Liver (tissue), 9 donors: ENCODE data around the gene GRIK2. TPM values are rescaled to one million over a fixed set of nuclear protein-coding genes. Genes with fewer than 3 reads are reported as not detected.

Experiments used
- DNase-seq: peaks from one replicate; pipeline ENCODE4 v3.0.0-alpha.2; 2017; ENCODE audit warnings: low spot score
- H3K27ac ChIP-seq, 2 donors: one replicate each; pipeline ENCODE4 v1.7.0; 2013; ENCODE audit warnings: inconsistent platforms in 2 of 2, low read length in 2 of 2, control low read depth in 1 of 2, low read depth in 1 of 2, mild to moderate bottlenecking in 1 of 2
- H3K27me3 ChIP-seq, 4 donors: one replicate each; pipeline versions ENCODE4 v1.6.1 to v1.7.0; 2013; ENCODE audit warnings: low read length in 3 of 4, inconsistent platforms in 1 of 4, mild to moderate bottlenecking in 1 of 4, moderate library complexity in 1 of 4; ENCODE audit not compliant: control insufficient read depth in 4 of 4, insufficient read depth in 4 of 4
- H3K36me3 ChIP-seq, 4 donors: one replicate each; pipeline versions ENCODE4 v1.6.1 to v1.7.0; 2013; ENCODE audit warnings: low read length in 3 of 4, mild to moderate bottlenecking in 3 of 4, low read depth in 1 of 4, moderate library complexity in 1 of 4; ENCODE audit not compliant: control insufficient read depth in 4 of 4, insufficient read depth in 3 of 4
- H3K4me1 ChIP-seq, 4 donors: one replicate each; pipeline versions ENCODE4 v1.6.1 to v1.7.0; 2013; ENCODE audit warnings: low read length in 3 of 4, mild to moderate bottlenecking in 3 of 4, moderate library complexity in 1 of 4; ENCODE audit not compliant: control insufficient read depth in 4 of 4, insufficient read depth in 4 of 4
- H3K4me3 ChIP-seq, 3 donors: one replicate each; pipeline versions ENCODE4 v1.6.1 to v1.7.0; 2013; ENCODE audit warnings: low read length in 3 of 3, control low read depth in 1 of 3, low read depth in 1 of 3, mild to moderate bottlenecking in 1 of 3
- H3K9ac ChIP-seq, 2 donors: one replicate each; pipeline ENCODE4 v1.7.0; 2013; ENCODE audit warnings: low read length in 2 of 2, mild to moderate bottlenecking in 2 of 2, moderate library complexity in 2 of 2, control low read depth in 1 of 2, low read depth in 1 of 2
- H3K9me3 ChIP-seq, 4 donors: one replicate each; pipeline versions ENCODE4 v1.6.1 to v1.7.0; 2013; ENCODE audit warnings: low read length in 3 of 4; ENCODE audit not compliant: control insufficient read depth in 4 of 4
- CTCF ChIP-seq: fragments of 150-350 bp; IDR thresholded peaks from 2 replicates; pipeline ENCODE4 v1.5.1; 2017; ENCODE audit warnings: improper control_type of control experiment, low read depth, low read length; ENCODE audit not compliant: missing input control
- EGR1 ChIP-seq, 2 donors: IDR thresholded peaks; 2 replicates each; pipeline ENCODE4 v1.6.1; 2016 to 2018; ENCODE audit warnings: antibody characterized with exemption in 2 of 2, low read depth in 2 of 2
- FOXA1 ChIP-seq: IDR thresholded peaks from 2 replicates; pipeline ENCODE4 v1.6.1; 2016; ENCODE audit warnings: antibody characterized with exemption
- FOXA2 ChIP-seq: IDR thresholded peaks from 2 replicates; pipeline ENCODE4 v1.6.1; 2016; ENCODE audit warnings: antibody characterized with exemption
- GABPA ChIP-seq, 2 donors: IDR thresholded peaks in 1 of 2; conservative IDR thresholded peaks in 1 of 2; 2 replicates each; pipeline ENCODE4 v1.6.1; 2016; ENCODE audit warnings: antibody characterized with exemption in 2 of 2, mild to moderate bottlenecking in 1 of 2, moderate library complexity in 1 of 2
- HNF4A ChIP-seq, 2 donors: conservative IDR thresholded peaks; 2 replicates each; pipeline ENCODE4 v1.6.1; 2016; ENCODE audit warnings: antibody characterized with exemption in 2 of 2, mild to moderate bottlenecking in 2 of 2
- HNF4G ChIP-seq: IDR thresholded peaks from 2 replicates; pipeline ENCODE4 v1.6.1; 2016; ENCODE audit warnings: antibody characterized with exemption
- JUND ChIP-seq, 2 donors: IDR thresholded peaks; 2 replicates each; pipeline ENCODE4 v1.6.1; 2016; ENCODE audit warnings: antibody characterized with exemption in 2 of 2
- MAX ChIP-seq: IDR thresholded peaks from 2 replicates; pipeline ENCODE4 v1.6.1; 2016; ENCODE audit warnings: antibody characterized with exemption
- NR2F2 ChIP-seq: IDR thresholded peaks from 2 replicates; pipeline ENCODE4 v1.6.1; 2016; ENCODE audit warnings: antibody characterized with exemption
- RAD21 ChIP-seq, 2 donors: IDR thresholded peaks; 2 replicates each; pipeline ENCODE4 v1.6.1; 2016; ENCODE audit warnings: antibody characterized with exemption in 2 of 2, mild to moderate bottlenecking in 2 of 2
- RXRA ChIP-seq, 2 donors: IDR thresholded peaks; 2 replicates each; pipeline ENCODE4 v1.6.1; 2017 to 2018; ENCODE audit warnings: antibody characterized with exemption in 2 of 2, mild to moderate bottlenecking in 1 of 2
- SP1 ChIP-seq: IDR thresholded peaks from 2 replicates; pipeline ENCODE4 v1.6.1; 2018; ENCODE audit warnings: antibody characterized with exemption, mild to moderate bottlenecking
- TAF1 ChIP-seq: conservative IDR thresholded peaks from 2 replicates; pipeline ENCODE4 v1.6.1; 2016; ENCODE audit warnings: antibody characterized with exemption, mild to moderate bottlenecking
- YY1 ChIP-seq: IDR thresholded peaks from 2 replicates; pipeline ENCODE4 v1.6.1; 2016; ENCODE audit warnings: antibody characterized with exemption, mild to moderate bottlenecking
- ZBTB33 ChIP-seq: IDR thresholded peaks from 2 replicates; pipeline ENCODE4 v1.6.1; 2016; ENCODE audit warnings: antibody characterized with exemption
- WGBS: extraction: QIAGEN DNeasy Blood & Tissue Kit; methylation state at CpG from one replicate; pipeline ENCODE4 v1.1.7; 2013; 5-methylcytosine and 5-hydroxymethylcytosine counted together
- polyA plus RNA-seq, 2 donors: library from polyadenylated mRNA; stranded (reverse) in 1 of 2; unstranded in 1 of 2; fragments of 200-250 nt in 1 of 2; fragments of >200 nt in 1 of 2; fragmentation: Nextera tagmentation in 1 of 2; extraction: Ambion mirVana in 1 of 2; gene quantifications; one replicate each; pipeline versions ENCODE4 v1.2.1 to v1.2.3, GENCODE V29; 2013 to 2015
- total RNA-seq, 2 donors: library from RNA; depleted of rRNA; stranded (reverse); fragments of >200 nt; gene quantifications; one replicate each; pipeline ENCODE4 v1.2.3, GENCODE V29; 2014
- TF ChIP-seq, protein P1 (sequence below): IDR thresholded peaks from 2 replicates; pipeline ENCODE4 v1.6.1; 2016; ENCODE audit warnings: antibody characterized with exemption, mild to moderate bottlenecking
- TF ChIP-seq, protein P2 (sequence below): IDR thresholded peaks from 2 replicates; pipeline ENCODE4 v1.6.1; 2016; ENCODE audit warnings: antibody characterized with exemption
- donor health status: healthy.
- donor health status: healthy.
- donor health status: healthy.
- donor health status: healthy.
- donor health status: healthy.

GRIK2 gene
- total and polyA plus RNA-seq, 4 donors = 0.02 to 0.17 (median 0.05) TPM

DNA sequence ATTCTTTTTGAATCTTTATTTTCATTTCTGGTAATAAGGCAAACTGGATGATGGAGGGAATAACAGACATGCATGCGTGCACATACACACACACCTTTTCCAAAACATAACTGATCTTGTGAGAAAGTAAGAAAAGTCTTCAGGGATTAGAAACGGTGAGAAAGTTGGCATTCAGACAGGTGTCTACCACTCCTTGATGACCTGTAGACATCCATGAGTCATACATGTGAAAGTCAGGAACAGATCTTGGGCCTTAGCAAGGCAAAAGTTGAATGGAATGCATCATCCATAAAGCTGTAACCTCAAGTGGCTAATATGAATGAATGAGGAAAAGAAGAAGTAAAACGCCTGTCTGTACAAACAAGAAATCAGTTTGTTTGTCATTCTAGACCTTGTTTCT is 97.3 kb downstream of the GRIK2 start:
- TF ChIP-seq HNF4A (conservative IDR thresholded peaks at IDR 0.05) = no peak
- no peak for TF ChIP-seq FOXA1
- no peak for TF ChIP-seq EGR1 (IDR thresholded peaks at IDR 0.05; ENCODE audit: low read depth in 2 of 2)
- TF ChIP-seq MAX = no peak
- no peak for TF ChIP-seq NR2F2
- no peak for TF ChIP-seq RXRA (IDR thresholded peaks at IDR 0.05)
- TF ChIP-seq, protein P1, sequence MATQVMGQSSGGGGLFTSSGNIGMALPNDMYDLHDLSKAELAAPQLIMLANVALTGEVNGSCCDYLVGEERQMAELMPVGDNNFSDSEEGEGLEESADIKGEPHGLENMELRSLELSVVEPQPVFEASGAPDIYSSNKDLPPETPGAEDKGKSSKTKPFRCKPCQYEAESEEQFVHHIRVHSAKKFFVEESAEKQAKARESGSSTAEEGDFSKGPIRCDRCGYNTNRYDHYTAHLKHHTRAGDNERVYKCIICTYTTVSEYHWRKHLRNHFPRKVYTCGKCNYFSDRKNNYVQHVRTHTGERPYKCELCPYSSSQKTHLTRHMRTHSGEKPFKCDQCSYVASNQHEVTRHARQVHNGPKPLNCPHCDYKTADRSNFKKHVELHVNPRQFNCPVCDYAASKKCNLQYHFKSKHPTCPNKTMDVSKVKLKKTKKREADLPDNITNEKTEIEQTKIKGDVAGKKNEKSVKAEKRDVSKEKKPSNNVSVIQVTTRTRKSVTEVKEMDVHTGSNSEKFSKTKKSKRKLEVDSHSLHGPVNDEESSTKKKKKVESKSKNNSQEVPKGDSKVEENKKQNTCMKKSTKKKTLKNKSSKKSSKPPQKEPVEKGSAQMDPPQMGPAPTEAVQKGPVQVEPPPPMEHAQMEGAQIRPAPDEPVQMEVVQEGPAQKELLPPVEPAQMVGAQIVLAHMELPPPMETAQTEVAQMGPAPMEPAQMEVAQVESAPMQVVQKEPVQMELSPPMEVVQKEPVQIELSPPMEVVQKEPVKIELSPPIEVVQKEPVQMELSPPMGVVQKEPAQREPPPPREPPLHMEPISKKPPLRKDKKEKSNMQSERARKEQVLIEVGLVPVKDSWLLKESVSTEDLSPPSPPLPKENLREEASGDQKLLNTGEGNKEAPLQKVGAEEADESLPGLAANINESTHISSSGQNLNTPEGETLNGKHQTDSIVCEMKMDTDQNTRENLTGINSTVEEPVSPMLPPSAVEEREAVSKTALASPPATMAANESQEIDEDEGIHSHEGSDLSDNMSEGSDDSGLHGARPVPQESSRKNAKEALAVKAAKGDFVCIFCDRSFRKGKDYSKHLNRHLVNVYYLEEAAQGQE = no peak
- Histone ChIP-seq H3K27me3 (no peaks in the 10 kb centered on the region), H3K27ac (no peak overlapping the region), H3K4me1 (no peaks in the 10 kb centered on the region), H3K36me3 (no peaks in the 10 kb centered on the region), H3K9me3 (no peaks in the 10 kb centered on the region), H3K4me3 (no peak overlapping the region), H3K9ac (no peak overlapping the region)
- 62% methylated on average over 3 of the region's 3 CpGs for WGBS
- no peak for DNase-seq

- peaks cover 0 to 2% (median 0%) of the 10 kb centered on the region in 4 donors for H3K27me3 ChIP-seq
- no peak for DNase-seq
- no peak overlapping the region for H3K9ac ChIP-seq
- H3K4me3 ChIP-seq = no peak overlapping the region
- H3K27ac ChIP-seq = no peak overlapping the region
- H3K9me3 ChIP-seq = no peaks in the 10 kb centered on the region
- no peaks in the 10 kb centered on the region for H3K36me3 ChIP-seq
- no peaks in the 10 kb centered on the region for H3K4me1 ChIP-seq
- 27% methylated on average over 1 of the region's 1 CpG for WGBS
- no peak for TF ChIP-seq SP1
- no peak for TF ChIP-seq CTCF
- no peak for TF ChIP-seq EGR1 (IDR thresholded peaks at IDR 0.05; ENCODE audit: low read depth in 2 of 2)
- no peak for TF ChIP-seq FOXA1
- no peak for TF ChIP-seq TAF1
- TF ChIP-seq HNF4G = no peak
- no peak for TF ChIP-seq RXRA (IDR thresholded peaks at IDR 0.05)
- TF ChIP-seq HNF4A (conservative IDR thresholded peaks at IDR 0.05) = no peak
- no peak for TF ChIP-seq GABPA (IDR thresholded peaks at IDR 0.05 in 1 of 2, conservative IDR thresholded peaks at IDR 0.05 in 1 of 2)
- TF ChIP-seq YY1 = no peak
- TF ChIP-seq, protein P2, sequence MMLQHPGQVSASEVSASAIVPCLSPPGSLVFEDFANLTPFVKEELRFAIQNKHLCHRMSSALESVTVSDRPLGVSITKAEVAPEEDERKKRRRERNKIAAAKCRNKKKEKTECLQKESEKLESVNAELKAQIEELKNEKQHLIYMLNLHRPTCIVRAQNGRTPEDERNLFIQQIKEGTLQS = no peak
- TF ChIP-seq ZBTB33 = no peak
- TF ChIP-seq JUND (IDR thresholded peaks at IDR 0.05) = no peak
- no peak for TF ChIP-seq FOXA2
- TF ChIP-seq, protein P1 = no peak
- TF ChIP-seq RAD21 (IDR thresholded peaks at IDR 0.05) = no peak
- TF ChIP-seq NR2F2 = no peak
- no peak for TF ChIP-seq MAX
Observed at GRCh38 chr6:101502818-101503217, 109.3 kb downstream of the GRIK2 start.
